Hematopoietic multipotent progenitor cell treated with erythropoietin and hydrocortisone succinate and interleukin-3 and kit ligand, for 6 days (in vitro differentiated cells): ENCODE results near the gene SSH2.
"Not testable (repeated sequence)": the region's sequence is repeated elsewhere in the genome, so short reads cannot be mapped to it uniquely, and the experiment has no call there.

Experiments
- DNase-seq: peaks from one replicate; pipeline ENCODE4 v3.0.0-alpha.2; 2015

SSH2 gene

GRCh38 chr17:29652976-29653375 is 277.1 kb downstream of the SSH2 start:
- DNase-seq = no peak

- not testable (repeated sequence) for DNase-seq
These were observed 278.1 kb downstream of the SSH2 start for GRCh38 chr17:29651913-29652312.

- no peak for DNase-seq
These were observed 279.6 kb downstream of the SSH2 start for GRCh38 chr17:29650396-29650795.

- no peak for DNase-seq
These were observed 280.7 kb downstream of the SSH2 start for GRCh38 chr17:29649359-29649758.

GRCh38 chr17:29648005-29648404 is 282.0 kb downstream of the SSH2 start:
- DNase-seq = no peak

- peak; percentile 76 for DNase-seq
These were observed 284.4 kb downstream of the SSH2 start for GRCh38 chr17:29645515-29646051.

GRCh38 chr17:29643817-29644160 is 286.2 kb downstream of the SSH2 start:
- no peak for DNase-seq

- DNase-seq = no peak
These were observed 287.8 kb downstream of the SSH2 start for GRCh38 chr17:29642171-29642611.

GRCh38 chr17:29640981-29641642 is 288.9 kb downstream of the SSH2 start:
- DNase-seq = no peak

- DNase-seq = no peak
These were observed 289.6 kb downstream of the SSH2 start for GRCh38 chr17:29640413-29640812.

GRCh38 chr17:29633886-29634285 is 296.1 kb downstream of the SSH2 start:
- no peak for DNase-seq

- DNase-seq = no peak
These were observed 299.3 kb downstream of the SSH2 start for GRCh38 chr17:29630630-29631193.

- no peak for DNase-seq
These were observed 300.2 kb downstream of the SSH2 start for GRCh38 chr17:29629839-29630238.

GRCh38 chr17:29628644-29629043 is 301.4 kb downstream of the SSH2 start:
- no peak for DNase-seq

GRCh38 chr17:29627951-29628350 is 302.1 kb downstream of the SSH2 start:
- DNase-seq = no peak

- no peak for DNase-seq
These were observed 304.8 kb downstream of the SSH2 start for GRCh38 chr17:29625037-29625750.

GRCh38 chr17:29624586-29624985 is 305.4 kb downstream of the SSH2 start:
- no peak for DNase-seq

GRCh38 chr17:29623283-29623647 is 306.8 kb downstream of the SSH2 start:
- no peak for DNase-seq

- peak; percentile 69 for DNase-seq
These were observed 307.4 kb downstream of the SSH2 start, which contains the start of gene CORO6 for GRCh38 chr17:29622337-29623282. Gene CORO6 (minus strand): TSS chr17:29622912. CDS start chr17:29621421, 1,491 bp downstream.

- DNase-seq = no peak
These were observed 308.3 kb downstream of the SSH2 start for GRCh38 chr17:29621751-29622194.

GRCh38 chr17:29620779-29621500 is 309.1 kb downstream of the SSH2 start:
- DNase-seq = no peak

GRCh38 chr17:29620271-29620670 is 309.8 kb downstream of the SSH2 start:
- DNase-seq = no peak
